ENCODE measurements around the gene SFMBT2. TPM values are rescaled to one million over a fixed set of nuclear protein-coding genes. Genes with fewer than 3 reads are reported as not detected.

The SFMBT2 gene
- total and polyA plus RNA-seq, 5 donors from 2014 or later = 1.3 to 21.2 (median 1.6) TPM

DNA sequence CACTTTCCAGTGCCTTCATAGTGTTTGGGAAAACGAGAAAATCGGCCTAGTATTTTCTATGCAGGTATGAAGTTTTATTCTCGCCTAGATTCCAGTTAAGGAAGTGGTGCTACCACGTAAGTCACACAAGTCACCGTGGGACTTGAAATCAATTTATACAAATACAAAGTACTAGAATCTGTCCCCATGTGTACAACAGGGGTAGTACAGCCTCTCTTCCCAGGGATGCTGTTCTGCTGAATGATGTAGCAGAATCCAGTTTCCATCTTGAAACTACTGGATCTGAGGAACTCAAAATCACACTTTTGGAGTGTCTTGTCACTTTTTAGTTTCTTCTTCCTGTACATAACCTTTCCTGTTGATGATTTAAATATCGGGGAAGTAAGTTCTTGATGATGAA, 129.4 kb downstream of the SFMBT2 start:
- no peak for ATAC-seq (ENCODE audit: low read depth in 2 of 2)
- no peak overlapping the region for H3K27ac ChIP-seq (ENCODE audit: insufficient read depth, low read length, poor library complexity, severe bottlenecking)
- H3K36me3 ChIP-seq (ENCODE audit: control insufficient read depth, insufficient read depth, low read length) = no peaks in the 10 kb centered on the region
- no peaks in the 10 kb centered on the region for H3K9me3 ChIP-seq (ENCODE audit: control insufficient read depth in 2 of 2, low read length in 2 of 2)
- Mint-ChIP-seq H3K4me1 (peaks cover 0 to 13% (median 10%) of the 10 kb centered on the region in 4 donors), H3K36me3 (peaks cover 13% of the 10 kb centered on the region), H3K9me3 (no peaks in the 10 kb centered on the region), H3K27ac (no peak overlapping the region), H3K4me3 (no peak overlapping the region), H3K27me3 (no peaks in the 10 kb centered on the region)
- no peak for DNase-seq
- no peak overlapping the region for H3K4me3 ChIP-seq (ENCODE audit: low read depth, low read length)
- H3K4me1 ChIP-seq (ENCODE audit: control insufficient read depth, insufficient read depth, low read length, poor library complexity, severe bottlenecking) = no peaks in the 10 kb centered on the region
- no peaks in the 10 kb centered on the region for H3K27me3 ChIP-seq (ENCODE audit: control insufficient read depth, insufficient read depth, low read length)

- H3K36me3 ChIP-seq (ENCODE audit: control insufficient read depth, insufficient read depth, low read length) = no peaks in the 10 kb centered on the region
- no peak for ATAC-seq (ENCODE audit: low read depth in 2 of 2)
- Mint-ChIP-seq H3K4me3 (no peak overlapping the region), H3K27me3 (no peaks in the 10 kb centered on the region), H3K9me3 (no peaks in the 10 kb centered on the region), H3K27ac (no peak overlapping the region), H3K36me3 (peaks cover 21% of the 10 kb centered on the region), H3K4me1 (peaks cover 0 to 8% (median 3%) of the 10 kb centered on the region in 4 donors)
- no peak overlapping the region for H3K4me3 ChIP-seq (ENCODE audit: low read depth, low read length)
- H3K4me1 ChIP-seq (ENCODE audit: control insufficient read depth, insufficient read depth, low read length, poor library complexity, severe bottlenecking) = no peaks in the 10 kb centered on the region
- no peak overlapping the region for H3K27ac ChIP-seq (ENCODE audit: insufficient read depth, low read length, poor library complexity, severe bottlenecking)
- no peaks in the 10 kb centered on the region for H3K9me3 ChIP-seq (ENCODE audit: control insufficient read depth in 2 of 2, low read length in 2 of 2)
- no peak for DNase-seq
- H3K27me3 ChIP-seq (ENCODE audit: control insufficient read depth, insufficient read depth, low read length) = no peaks in the 10 kb centered on the region
These were observed 131.5 kb downstream of the SFMBT2 start for GRCh38 chr10:7279303-7279702.

DNA sequence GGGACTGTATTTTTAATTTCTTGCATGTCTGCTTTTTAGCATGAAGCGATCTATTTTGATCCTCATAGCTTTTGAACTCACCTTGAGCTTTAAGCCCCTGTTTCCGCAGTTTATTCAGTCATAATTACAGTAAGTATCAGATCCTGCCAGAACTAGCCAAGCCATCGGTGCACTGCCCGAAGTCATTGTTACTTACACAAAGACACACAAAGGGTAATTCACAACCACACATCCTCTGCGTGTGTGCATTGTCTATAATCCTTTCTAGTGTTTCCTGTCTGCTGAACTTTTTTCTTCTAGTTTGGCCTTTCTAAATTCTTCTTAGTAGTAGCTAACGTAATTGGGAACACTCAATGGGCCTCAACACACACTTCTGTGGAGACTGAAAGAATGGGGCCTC, 133.0 kb downstream of the SFMBT2 start:
- Mint-ChIP-seq H3K4me1 (peaks cover 0 to 11% (median 2%) of the 10 kb centered on the region in 4 donors), H3K27ac (peak overlapping the region in 1 of 3 donors; percentile 48), H3K36me3 (peaks cover 17% of the 10 kb centered on the region), H3K4me3 (no peak overlapping the region), H3K9me3 (no peaks in the 10 kb centered on the region), H3K27me3 (no peaks in the 10 kb centered on the region)
- DNase-seq (no peak), ATAC-seq (ENCODE audit: low read depth in 2 of 2) (no peak)
- H3K4me1 ChIP-seq (ENCODE audit: control insufficient read depth, insufficient read depth, low read length, poor library complexity, severe bottlenecking) = no peaks in the 10 kb centered on the region
- H3K9me3 ChIP-seq (ENCODE audit: control insufficient read depth in 2 of 2, low read length in 2 of 2) = no peaks in the 10 kb centered on the region
- no peak overlapping the region for H3K27ac ChIP-seq (ENCODE audit: insufficient read depth, low read length, poor library complexity, severe bottlenecking)
- no peaks in the 10 kb centered on the region for H3K27me3 ChIP-seq (ENCODE audit: control insufficient read depth, insufficient read depth, low read length)
- no peak overlapping the region for H3K4me3 ChIP-seq (ENCODE audit: low read depth, low read length)
- no peaks in the 10 kb centered on the region for H3K36me3 ChIP-seq (ENCODE audit: control insufficient read depth, insufficient read depth, low read length)

GRCh38 chr10:7277432-7277831, 133.4 kb downstream of the SFMBT2 start:
- H3K4me1 Mint-ChIP-seq = peaks cover 0 to 12% (median 2%) of the 10 kb centered on the region in 4 donors
- Histone ChIP-seq H3K4me3 (ENCODE audit: low read depth, low read length) (no peak overlapping the region), H3K27me3 (ENCODE audit: control insufficient read depth, insufficient read depth, low read length) (no peaks in the 10 kb centered on the region), H3K27ac (ENCODE audit: insufficient read depth, low read length, poor library complexity, severe bottlenecking) (no peak overlapping the region), H3K36me3 (ENCODE audit: control insufficient read depth, insufficient read depth, low read length) (no peaks in the 10 kb centered on the region), H3K9me3 (ENCODE audit: control insufficient read depth in 2 of 2, low read length in 2 of 2) (no peaks in the 10 kb centered on the region), H3K4me1 (ENCODE audit: control insufficient read depth, insufficient read depth, low read length, poor library complexity, severe bottlenecking) (no peaks in the 10 kb centered on the region)
- no peak overlapping the region for H3K4me3 Mint-ChIP-seq
- H3K9me3 Mint-ChIP-seq = no peaks in the 10 kb centered on the region
- H3K27ac Mint-ChIP-seq = peak overlapping the region in 1 of 3 donors; percentile 48
- no peak for DNase-seq
- peaks cover 17% of the 10 kb centered on the region for H3K36me3 Mint-ChIP-seq
- H3K27me3 Mint-ChIP-seq = no peaks in the 10 kb centered on the region
- no peak for ATAC-seq (ENCODE audit: low read depth in 2 of 2)

GRCh38 chr10:7275761-7276440, 134.9 kb downstream of the SFMBT2 start:
- H3K27me3 ChIP-seq (ENCODE audit: control insufficient read depth, insufficient read depth, low read length) = no peaks in the 10 kb centered on the region
- no peaks in the 10 kb centered on the region for H3K4me1 ChIP-seq (ENCODE audit: control insufficient read depth, insufficient read depth, low read length, poor library complexity, severe bottlenecking)
- peak overlapping the region in 1 of 3 donors; percentile 80 for H3K27ac Mint-ChIP-seq
- H3K36me3 ChIP-seq (ENCODE audit: control insufficient read depth, insufficient read depth, low read length) = no peaks in the 10 kb centered on the region
- peaks cover 25% of the 10 kb centered on the region for H3K36me3 Mint-ChIP-seq
- H3K27me3 Mint-ChIP-seq = no peaks in the 10 kb centered on the region
- no peaks in the 10 kb centered on the region for H3K9me3 Mint-ChIP-seq
- H3K4me3 ChIP-seq (ENCODE audit: low read depth, low read length) = no peak overlapping the region
- H3K27ac ChIP-seq (ENCODE audit: insufficient read depth, low read length, poor library complexity, severe bottlenecking) = no peak overlapping the region
- ATAC-seq (ENCODE audit: low read depth in 2 of 2) (no peak), DNase-seq (no peak)
- H3K9me3 ChIP-seq (ENCODE audit: control insufficient read depth in 2 of 2, low read length in 2 of 2) = no peaks in the 10 kb centered on the region
- peaks cover 4 to 25% (median 13%) of the 10 kb centered on the region in 4 donors for H3K4me1 Mint-ChIP-seq
- no peak overlapping the region for H3K4me3 Mint-ChIP-seq

- ATAC-seq (ENCODE audit: low read depth in 2 of 2) = no peak
- H3K4me3 ChIP-seq (ENCODE audit: low read depth, low read length) = no peak overlapping the region
- Mint-ChIP-seq H3K36me3 (peaks cover 17% of the 10 kb centered on the region), H3K27ac (no peak overlapping the region), H3K4me3 (no peak overlapping the region), H3K27me3 (no peaks in the 10 kb centered on the region), H3K9me3 (no peaks in the 10 kb centered on the region), H3K4me1 (peaks cover 16 to 36% (median 23%) of the 10 kb centered on the region in 4 donors)
- H3K36me3 ChIP-seq (ENCODE audit: control insufficient read depth, insufficient read depth, low read length) = no peaks in the 10 kb centered on the region
- H3K4me1 ChIP-seq (ENCODE audit: control insufficient read depth, insufficient read depth, low read length, poor library complexity, severe bottlenecking) = peaks cover 4% of the 10 kb centered on the region
- no peaks in the 10 kb centered on the region for H3K27me3 ChIP-seq (ENCODE audit: control insufficient read depth, insufficient read depth, low read length)
- H3K27ac ChIP-seq (ENCODE audit: insufficient read depth, low read length, poor library complexity, severe bottlenecking) = no peak overlapping the region
- no peak for DNase-seq
- no peaks in the 10 kb centered on the region for H3K9me3 ChIP-seq (ENCODE audit: control insufficient read depth in 2 of 2, low read length in 2 of 2)
These were observed 136.5 kb downstream of the SFMBT2 start for GRCh38 chr10:7274293-7274692.

GRCh38 chr10:7272008-7272407, 138.8 kb downstream of the SFMBT2 start:
- peaks cover 6% of the 10 kb centered on the region for H3K4me1 ChIP-seq (ENCODE audit: control insufficient read depth, insufficient read depth, low read length, poor library complexity, severe bottlenecking)
- H3K9me3 ChIP-seq (ENCODE audit: control insufficient read depth in 2 of 2, low read length in 2 of 2) = no peaks in the 10 kb centered on the region
- Mint-ChIP-seq H3K4me3 (peak overlapping the region in 1 of 4 donors; percentile 35), H3K4me1 (peaks cover 19 to 39% (median 25%) of the 10 kb centered on the region in 4 donors), H3K27ac (peak overlapping the region in 2 of 3 donors; percentile 75 to 90), H3K9me3 (no peaks in the 10 kb centered on the region), H3K27me3 (no peaks in the 10 kb centered on the region), H3K36me3 (peaks cover 17% of the 10 kb centered on the region)
- no peak overlapping the region for H3K27ac ChIP-seq (ENCODE audit: insufficient read depth, low read length, poor library complexity, severe bottlenecking)
- DNase-seq = peak in 1 of 3 donors; percentile 29
- no peaks in the 10 kb centered on the region for H3K36me3 ChIP-seq (ENCODE audit: control insufficient read depth, insufficient read depth, low read length)
- no peaks in the 10 kb centered on the region for H3K27me3 ChIP-seq (ENCODE audit: control insufficient read depth, insufficient read depth, low read length)
- ATAC-seq (ENCODE audit: low read depth in 2 of 2) = no peak
- no peak overlapping the region for H3K4me3 ChIP-seq (ENCODE audit: low read depth, low read length)

DNA sequence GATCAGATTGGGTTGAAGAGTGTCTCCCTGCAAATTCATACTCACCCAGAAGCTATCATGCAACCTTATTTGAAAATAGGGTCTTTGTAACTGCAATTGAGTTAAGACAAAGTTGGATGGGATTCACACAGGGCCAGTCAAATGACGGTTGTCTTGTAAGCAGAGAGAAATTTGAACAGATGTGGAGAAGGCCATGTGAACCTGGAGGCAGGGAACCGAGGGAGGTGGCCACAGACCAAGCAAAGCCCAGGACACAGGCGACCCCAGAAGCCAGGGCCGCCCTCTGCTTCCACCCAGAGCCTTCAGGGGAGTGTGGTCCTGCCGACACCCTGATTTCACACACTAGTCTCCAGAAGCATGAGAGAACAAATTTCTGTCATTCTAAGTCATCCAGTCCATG, 140.8 kb downstream of the SFMBT2 start:
- Histone ChIP-seq H3K4me1 (ENCODE audit: control insufficient read depth, insufficient read depth, low read length, poor library complexity, severe bottlenecking) (peaks cover 6% of the 10 kb centered on the region), H3K36me3 (ENCODE audit: control insufficient read depth, insufficient read depth, low read length) (no peaks in the 10 kb centered on the region), H3K9me3 (ENCODE audit: control insufficient read depth in 2 of 2, low read length in 2 of 2) (no peaks in the 10 kb centered on the region), H3K27ac (ENCODE audit: insufficient read depth, low read length, poor library complexity, severe bottlenecking) (no peak overlapping the region), H3K4me3 (ENCODE audit: low read depth, low read length) (no peak overlapping the region), H3K27me3 (ENCODE audit: control insufficient read depth, insufficient read depth, low read length) (no peaks in the 10 kb centered on the region)
- Mint-ChIP-seq H3K4me1 (peaks cover 19 to 34% (median 25%) of the 10 kb centered on the region in 4 donors), H3K9me3 (no peaks in the 10 kb centered on the region), H3K36me3 (peaks cover 11% of the 10 kb centered on the region), H3K27ac (peak overlapping the region; percentile 34 to 88 (median 76)), H3K4me3 (peak overlapping the region in 1 of 4 donors; percentile 4), H3K27me3 (no peaks in the 10 kb centered on the region)
- DNase-seq = no peak
- ATAC-seq (ENCODE audit: low read depth in 2 of 2) = no peak
